Dedifferentiated amniotic fluid mesenchymal stem cell (primary cell): ENCODE results near the gene HIPK4.

Source experiments
- DNase-seq: peaks from one replicate; pipeline ENCODE4 v3.0.0-alpha.2; 2016; ENCODE audit errors: extremely low spot score

Gene HIPK4

DNA sequence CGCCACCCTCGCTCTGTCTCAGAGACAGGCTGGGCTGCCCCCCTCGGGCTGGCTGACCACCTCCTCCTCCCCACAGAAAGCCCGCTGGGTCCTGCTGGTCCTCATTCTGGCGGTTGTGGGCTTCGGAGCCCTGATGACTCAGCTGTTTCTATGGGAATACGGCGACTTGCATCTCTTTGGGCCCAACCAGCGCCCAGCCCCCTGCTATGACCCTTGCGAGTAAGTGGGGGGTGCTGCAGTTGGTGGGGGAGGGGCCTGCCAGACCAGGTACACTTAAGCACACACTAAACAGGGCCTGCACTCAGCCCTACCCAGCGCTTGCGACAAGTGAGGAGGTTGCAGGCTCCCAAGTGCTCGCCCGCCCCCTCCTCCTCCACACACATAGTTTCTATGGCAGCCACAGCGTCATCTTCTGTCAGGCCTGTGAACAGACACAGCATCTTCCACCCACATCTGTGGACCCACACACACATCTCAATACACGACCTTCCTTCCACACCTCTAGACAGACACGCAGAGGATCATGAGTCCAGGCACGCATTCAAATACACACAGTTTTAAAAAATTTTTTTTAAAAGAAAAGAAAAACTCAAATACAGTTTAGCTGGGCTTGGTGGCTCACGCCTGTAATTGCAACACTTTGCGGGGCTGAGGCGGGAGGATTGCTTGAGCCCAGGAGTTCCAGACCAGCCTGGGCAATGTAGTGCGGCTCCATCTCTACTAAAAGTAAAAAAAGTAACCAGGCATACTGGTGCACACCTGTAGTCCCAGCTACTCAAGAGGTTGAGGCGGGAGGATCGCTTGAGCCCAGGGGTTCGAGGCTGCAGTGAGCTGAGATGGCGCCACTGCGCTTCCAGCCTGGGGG, 23.1 kb downstream of the HIPK4 start:
- DNase-seq: no peak

DNA sequence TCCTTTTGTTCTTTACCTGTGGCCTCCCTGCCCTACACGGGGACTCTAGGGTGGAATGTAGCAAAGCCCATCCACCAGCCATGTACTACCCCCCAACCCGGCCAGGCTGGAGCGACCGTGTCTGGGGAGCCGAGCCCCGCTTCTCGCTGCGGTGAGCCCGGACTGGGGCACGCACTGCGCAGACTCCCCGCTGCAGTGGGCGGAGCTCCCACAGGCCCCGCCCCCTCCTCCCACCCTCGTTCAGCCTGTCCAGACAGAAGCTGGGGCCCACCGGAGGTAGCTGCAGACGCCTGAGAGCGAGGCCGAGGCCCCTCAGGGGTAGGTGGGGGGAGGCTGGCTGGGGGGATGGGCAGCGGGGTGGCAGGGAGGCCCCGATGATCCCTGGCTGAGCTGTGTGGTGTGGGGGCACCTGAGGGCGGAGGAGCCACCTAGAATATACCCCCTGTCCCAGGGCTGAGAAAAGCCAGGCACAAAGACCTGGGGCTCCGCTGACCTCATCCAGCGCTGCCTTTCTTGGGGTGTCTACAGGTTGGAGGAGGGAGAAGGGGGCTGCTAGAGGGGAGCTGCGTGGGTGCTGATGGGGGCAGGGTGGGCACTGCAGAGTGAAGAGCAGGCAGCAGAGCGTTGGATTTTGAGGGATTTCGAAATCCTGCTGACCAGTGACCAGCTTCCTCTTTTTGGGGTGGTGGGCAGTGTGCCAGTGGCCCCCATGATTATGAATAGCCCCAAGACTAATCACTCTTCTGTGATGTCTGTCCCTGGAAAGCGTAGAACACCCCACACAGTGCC, 24.2 kb downstream of the HIPK4 start:
- peak; percentile 57 for DNase-seq

DNA sequence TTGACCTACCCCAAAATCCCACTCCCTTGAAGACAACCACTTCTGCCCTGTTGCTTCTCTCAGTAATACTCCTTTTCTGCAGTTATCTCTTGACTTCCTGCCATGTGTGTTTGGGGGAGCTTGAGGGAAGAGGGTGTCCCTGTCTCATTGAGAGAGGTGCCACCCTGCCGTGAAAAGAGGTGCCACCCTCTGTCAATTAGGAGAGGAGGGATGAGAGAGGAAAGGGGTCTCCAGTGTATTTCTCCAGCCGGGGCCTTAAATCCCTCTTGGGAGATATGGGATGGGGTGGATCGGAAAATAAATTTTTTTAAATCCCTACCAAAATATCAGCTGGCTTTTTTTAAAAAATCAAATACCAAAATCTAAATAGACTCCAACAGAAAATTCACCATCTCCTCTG, 25.0 kb downstream of the HIPK4 start:
- no peak for DNase-seq

DNA sequence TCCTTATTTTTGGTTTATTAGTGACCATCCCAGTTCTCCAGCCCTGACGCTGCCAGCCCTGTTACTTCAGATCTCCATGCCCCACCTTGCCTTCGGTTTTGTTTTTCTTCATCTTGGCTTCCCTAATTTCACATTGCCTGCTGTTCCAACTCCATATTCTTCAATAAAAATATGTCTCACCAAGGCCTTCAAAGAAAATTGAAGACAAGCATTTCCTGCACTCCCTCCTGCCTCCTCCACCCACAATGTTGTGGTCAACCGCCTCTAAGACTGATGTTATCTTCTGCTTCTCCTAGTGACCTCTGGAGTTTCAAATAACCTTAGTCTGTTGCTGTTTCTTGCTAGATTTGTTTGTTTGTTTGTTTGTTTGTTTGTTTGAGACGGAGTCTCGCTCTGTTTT, 26.9 kb downstream of the HIPK4 start:
- DNase-seq: no peak

DNA sequence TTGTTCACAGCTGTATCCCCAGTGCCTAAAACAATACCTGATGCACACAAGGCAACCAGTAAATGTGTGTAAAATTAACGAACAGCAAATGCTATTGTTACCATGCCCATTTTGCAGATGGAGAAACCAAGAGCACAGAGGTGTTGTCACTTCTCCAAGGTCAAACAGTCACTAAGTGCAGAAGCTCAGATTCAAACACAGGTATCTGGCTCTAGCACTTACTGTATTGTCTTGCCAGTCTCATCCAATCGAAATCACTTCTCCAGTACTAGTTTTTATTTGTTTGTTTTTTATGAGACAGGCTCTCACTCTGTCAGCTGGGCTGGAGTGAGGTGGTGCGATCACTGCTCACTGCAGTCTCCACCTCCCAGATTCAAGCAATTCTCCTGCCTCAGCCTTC, 27.8 kb downstream of the HIPK4 start:
- no peak for DNase-seq

DNA sequence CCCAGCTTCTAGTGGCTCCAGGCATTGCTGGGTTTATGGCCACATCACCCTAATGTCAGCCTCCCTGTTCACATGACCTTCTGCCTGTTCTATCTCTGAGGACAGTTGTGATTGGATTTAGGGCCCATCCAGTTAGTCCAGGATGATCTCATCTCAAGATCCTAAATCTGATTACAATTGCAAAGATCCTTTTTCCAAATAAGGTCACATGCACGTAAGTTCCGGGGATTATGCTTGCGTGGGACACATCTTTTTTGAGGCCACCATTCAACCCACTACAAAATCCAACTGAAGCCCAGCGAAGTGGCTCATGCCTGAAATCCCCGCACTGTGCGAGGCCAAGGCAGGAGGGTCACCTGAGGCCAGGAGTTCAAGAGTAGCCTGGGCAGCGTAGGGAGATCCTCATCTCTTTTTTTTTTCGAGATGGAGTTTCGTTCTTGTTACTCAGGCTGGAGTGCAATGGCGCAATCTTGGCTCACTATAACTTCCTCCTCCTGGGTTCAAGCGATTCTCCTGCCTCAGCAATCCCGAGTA, 29.2 kb downstream of the HIPK4 start:
- no peak for DNase-seq

DNA sequence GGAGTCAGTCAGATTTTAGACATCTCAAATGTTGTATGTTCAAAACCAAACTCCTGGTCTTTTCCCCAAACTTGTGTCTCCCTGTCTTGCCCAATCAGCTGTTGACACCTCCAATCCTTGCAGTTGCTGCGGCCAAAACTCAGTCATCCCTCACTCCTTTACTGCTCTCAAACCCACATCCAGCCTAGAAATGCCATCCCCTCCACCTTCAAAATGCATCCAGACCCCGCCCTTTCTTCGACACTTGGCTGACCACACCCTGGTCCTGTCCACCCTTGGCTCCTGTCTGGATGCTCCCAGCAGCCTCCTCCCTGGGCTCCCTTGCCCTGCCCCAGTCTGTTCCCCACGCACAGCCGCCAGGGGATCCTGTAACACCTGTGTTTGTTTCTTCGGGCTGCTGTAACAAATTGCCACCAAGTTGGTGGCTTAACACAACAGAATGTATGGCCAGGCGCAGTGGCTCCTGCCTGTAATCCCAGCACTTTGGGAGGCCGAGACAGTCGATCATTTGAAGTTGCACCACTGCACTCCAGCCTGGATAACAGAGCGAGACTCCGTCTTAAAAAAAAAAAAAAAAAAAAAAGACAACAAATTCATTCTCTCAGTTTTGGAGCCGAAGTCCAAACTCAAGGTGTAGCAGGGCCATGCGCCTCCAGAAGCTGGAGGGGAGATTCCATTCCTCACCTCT, 29.8 kb downstream of the HIPK4 start:
- no peak for DNase-seq

DNA sequence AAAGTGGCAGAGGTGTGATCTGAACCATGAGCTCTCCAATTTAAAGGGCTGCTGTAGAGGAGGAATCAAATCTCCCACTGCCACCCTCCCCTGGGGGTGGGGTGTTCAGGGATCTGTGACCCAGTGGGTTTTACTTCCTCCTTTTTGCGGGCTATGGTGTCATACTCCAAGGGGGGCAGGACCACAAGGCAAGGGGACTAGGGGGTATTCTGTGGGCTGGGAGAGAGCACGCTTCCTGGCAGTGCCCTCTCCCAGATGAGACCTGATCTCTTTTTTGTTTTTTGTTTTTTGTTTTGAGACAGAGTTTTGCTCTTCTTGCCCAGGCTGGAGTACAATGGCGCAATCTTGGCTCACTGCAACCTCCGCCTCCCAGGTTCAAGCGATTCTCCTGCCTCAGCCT, 31.2 kb downstream of the HIPK4 start:
- DNase-seq: no peak

DNA sequence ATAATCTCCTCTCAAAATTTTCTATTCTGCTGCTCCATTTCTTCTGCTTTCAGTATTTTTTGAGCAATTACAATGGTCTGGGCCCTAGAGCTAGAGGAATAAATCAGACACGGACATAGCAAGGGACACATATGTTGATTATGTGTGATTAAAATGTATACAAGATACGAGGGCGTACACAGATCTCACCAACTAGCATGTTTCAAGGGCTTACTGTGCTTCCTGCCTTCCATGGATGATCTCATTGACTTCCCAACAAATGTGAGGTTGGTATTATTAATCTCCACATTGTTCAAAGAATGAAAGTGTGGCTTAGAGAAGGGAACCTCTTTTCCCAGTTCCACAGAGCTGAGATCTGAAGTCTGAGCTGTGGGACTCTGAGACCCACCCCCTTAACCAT, 32.3 kb downstream of the HIPK4 start:
- DNase-seq: no peak

DNA sequence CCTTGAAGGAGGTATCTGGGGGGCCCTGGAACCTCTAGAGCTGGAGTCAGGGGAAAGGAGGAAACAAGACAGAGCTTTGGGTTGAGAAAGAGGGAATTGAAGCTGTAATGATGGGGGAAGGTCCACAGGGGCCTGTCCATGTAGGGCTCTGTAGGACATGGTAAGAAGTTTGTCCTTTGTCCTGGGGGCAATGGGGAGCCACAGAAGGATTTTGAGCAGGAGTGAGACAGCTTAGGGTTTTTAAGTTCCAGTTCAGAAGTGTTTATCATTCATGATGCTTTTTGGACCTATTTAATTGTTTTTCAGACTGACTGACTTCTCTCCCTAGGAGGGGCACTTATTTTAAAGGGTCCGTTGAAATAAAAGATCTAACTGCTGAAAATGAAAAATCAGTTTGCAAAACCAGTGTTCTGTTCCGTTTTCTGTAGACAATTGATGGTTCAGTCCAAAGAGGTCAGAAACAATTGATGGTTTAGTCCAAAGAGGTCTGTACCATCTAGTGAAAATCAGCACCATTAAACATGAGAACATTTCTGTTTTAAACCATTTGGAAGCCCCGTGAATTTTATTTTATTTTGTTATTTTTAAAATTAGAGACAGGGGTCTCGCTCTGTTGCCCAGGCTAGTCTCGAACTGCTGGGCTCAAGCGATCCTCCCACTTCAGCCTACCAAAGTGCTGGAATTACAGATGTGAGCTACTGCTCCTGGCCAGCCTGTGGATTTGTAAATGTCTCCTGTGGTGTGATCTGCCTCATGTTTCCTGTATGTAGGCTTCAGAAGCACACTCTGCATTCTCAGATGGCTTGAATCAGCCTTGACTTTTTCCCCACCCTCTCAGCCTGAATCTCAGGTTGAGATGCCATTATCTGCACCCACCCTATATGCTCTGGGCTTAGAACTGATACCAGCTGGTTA, 33.0 kb downstream of the HIPK4 start:
- no peak for DNase-seq

DNA sequence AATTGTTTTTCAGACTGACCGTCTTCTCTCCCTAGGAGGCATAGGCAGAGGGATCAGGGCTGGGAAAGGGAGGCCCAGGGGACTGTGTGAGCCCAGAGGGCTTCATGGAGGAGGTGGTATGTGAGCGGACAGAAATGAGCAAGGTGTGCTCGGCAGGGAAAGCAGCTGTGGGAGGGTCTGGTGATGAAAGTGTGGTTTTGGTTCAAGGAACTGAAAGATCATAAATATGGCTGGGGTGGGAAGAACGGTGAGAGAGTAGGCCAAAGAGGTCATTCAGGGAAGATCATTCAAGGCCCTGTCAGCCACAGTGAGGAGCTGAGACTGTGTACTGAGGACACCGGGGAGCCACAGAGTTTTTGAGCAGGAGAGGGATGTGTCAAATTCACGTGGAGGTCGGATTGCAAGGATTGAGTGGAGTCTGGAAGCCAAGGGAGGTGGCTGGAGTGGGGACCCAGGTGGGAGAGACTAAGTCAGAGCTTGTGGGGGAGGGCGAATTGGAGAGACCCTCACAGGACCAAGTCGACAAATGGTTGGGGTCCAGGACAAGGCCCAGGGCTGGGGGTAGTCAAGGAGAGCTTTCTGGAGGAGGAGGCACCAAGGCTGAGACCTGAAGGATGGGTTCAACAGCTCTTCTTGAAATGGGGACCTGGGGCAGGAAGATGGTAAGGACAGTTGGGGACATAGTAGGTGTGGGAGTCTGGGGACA, 33.9 kb downstream of the HIPK4 start:
- DNase-seq: no peak

DNA sequence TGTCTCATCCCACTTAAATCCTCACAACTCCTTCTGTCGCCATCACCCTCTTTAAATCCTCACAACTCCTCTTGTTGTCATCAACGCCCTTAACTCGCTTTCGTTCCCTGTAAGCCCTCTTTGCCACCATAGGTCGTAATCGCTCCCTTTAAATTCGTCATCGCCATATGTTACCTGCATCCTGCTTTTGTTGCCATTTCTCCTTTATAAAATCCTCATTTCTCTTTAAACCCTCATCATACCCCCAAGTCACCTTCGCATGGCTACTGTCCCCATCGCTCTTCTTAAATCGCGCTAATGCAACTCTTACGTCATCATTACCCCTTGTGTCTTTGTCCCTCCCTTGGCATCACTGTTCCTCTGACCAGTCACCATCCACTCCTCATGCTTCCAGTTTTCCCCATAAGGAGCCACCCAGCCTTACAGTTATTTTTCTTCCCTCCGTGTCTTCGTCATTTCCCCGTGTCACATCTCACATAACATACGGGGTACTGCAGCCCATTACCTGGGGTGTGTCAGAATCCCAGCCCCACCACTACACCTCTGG, 40.9 kb downstream of the HIPK4 start:
- no peak for DNase-seq

DNA sequence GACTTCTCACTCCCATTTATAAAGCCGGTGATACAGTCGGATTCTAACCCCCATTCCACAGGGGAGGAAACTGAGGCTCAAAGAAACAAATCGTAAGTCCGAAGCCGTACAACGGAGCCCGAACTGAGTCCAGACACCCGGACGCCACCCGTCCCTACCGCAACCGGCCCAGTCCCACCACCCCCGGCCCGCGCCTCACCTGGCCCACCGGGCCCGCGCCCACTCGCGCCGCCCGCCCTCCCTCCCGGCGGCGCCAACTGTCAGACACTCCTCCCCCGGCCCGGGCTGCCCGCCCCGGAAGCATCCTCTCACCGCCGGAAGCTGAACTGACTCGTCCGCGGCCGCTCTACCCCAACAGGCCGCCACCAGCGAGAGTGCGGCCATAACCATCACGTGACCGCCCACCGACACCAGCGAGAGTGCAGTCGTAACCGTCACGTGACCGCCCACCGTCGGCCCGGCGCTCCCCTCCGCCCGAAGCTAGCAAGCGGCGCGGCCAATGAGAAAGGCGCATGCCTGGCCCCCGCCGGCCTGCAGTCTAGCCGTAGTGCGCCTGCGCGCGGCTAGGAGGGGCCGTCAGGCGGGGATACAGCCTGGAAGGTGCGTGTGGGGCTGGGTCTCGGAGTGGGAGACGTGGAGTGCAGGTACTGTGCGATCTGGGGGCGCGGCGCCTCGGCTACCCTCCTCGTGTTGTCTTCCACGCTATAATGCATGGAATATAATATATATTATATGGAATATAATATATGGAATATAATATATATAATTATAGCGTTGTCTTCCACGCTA, 41.7 kb downstream of the HIPK4 start, which contains the start of the genes C19orf47 and PLD3:
TSS of gene C19orf47 (minus strand) at position 273 of the 789 bp plus-strand sequence. CDS start 6,540 bp downstream, outside the sequence.
TSS of gene PLD3 (plus strand) at position 571 of the 789 bp plus-strand sequence. CDS start 17,789 bp downstream, outside the sequence.
- peak; percentile 99 for DNase-seq

DNA sequence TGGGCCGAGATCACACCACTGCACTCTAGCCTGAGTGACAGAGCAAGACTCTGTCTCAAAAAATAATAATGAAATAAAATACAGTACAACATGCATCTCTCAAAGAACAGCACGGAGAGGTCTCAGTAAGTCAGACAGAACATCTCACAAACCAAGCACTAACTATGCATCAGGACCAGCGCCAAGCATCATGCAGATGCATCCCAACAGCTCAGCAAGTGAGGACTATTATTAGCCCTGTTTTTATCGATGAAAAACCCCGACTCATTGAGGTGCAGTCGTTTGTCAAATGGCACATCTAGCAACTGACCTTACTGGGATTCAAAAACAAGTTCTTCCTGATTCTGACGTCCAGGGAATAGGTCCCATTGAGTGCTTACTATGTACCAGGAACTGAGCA, 45.6 kb downstream of the HIPK4 start:
- DNase-seq: no peak

DNA sequence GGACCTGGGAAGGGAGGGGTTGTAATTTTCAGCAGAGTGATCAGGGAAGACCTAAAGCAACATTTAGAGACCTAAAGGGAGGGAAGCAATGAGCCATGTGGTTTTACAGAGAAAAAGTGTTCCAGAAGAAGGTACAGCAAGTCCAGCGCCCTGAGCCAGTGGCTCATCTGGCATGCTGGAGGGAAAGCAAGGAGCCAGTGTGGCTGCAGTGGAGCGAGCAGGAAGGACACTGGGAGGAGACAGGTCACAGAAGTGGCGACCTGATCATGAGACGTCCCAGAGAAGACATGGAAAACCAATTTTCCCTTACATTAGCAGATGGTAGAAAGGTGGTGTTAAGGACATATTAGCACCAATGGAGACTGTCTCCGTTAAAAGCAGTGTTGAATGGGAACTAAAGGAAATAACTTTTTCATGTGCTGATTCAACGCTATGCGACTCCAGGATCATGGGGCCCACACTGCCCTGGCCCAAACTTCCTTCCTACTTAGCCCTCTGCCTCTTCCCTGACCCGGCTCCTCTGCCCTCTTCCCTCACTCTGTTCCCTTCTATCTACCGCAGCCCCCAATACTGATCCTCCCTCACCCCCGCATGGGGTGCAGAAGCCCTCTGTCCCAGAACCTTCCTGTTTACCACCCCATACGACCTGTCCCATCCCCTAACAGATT, 47.2 kb downstream of the HIPK4 start:
- no peak for DNase-seq

DNA sequence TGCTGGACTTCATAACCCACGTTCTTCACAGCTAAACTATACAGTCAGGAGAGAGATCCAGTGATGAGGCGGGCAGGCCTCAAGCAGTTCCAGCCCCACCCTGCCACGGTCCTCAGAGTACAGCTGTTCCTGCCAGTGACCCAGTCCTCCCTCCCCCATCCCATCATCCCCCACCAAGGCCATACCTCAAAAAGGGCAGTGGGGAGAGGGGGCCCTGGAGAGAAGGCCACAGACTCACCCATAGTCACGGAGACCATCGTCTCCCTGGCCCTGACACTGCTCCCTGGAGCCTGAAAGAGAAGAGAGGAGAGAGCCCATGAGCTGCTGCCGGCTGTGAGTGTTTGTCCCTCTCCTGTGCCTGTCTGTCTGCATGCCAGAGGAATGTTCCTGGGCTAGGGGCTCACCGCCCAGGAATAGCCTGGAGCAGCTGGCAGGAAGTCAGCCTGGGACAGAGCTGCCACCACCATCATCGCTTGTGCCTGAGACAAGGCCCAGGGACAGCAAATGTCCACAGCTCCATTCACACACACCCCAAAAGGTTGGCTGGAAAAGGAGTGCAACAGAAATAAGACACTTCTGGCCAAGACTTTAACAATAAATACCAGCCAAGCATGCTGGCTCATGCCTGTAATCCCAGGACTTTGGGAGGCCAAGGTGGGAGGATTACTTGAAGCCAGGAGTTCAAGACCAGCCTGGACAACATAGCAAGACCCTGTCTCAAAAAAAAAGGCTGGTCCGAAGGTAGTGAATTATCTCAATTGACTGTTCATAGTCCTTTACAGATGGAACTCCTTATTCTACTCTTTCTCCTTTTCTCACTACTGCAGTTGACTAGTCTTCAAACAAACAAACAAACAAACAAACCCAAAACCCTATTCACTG, 48.1 kb downstream of the HIPK4 start:
- no peak for DNase-seq

DNA sequence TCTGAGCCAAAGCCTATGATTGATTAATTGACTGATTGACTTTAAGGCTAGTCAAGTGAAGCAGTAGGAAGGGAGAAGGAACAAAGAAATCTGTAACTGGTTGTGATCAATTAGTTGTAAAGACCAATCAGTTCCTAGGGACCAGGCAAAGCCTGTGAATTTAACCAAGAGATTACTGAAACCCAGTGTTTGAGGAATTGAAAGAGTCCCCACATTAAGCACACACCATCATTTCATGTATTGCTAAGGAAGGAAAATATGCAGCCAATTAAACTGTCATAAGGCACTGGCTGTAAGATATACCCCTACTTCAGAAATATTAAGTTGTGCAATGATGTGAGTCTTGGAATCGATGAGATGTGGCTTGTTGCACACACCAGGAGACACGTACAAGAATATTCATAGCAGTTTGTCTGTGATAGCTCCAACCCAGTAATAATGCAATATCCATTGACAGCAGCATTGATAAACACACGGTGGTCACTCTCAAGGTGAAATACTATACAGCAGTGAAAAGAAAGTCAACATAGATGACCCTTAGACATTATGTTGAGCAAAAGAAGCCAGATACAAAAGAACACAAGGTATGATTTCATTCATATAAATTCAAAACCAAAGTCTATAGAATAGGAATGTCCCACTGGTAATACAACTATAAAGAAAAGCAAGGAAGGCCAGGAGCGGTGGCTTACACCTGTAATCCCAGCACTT, 50.8 kb downstream of the HIPK4 start:
- DNase-seq: no peak
